CD1c-positive myeloid dendritic cell (primary cell): Measurements from ENCODE around the gene CENPI.
"Not testable (repeated sequence)": the region's sequence is repeated elsewhere in the genome, so short reads cannot be mapped to it uniquely, and the experiment has no call there.

Source experiments
- DNase-seq: peaks from one replicate; pipeline ENCODE4 v3.0.0-alpha.2; 2016; ENCODE audit errors: extremely low spot score

CENPI gene, protein sequence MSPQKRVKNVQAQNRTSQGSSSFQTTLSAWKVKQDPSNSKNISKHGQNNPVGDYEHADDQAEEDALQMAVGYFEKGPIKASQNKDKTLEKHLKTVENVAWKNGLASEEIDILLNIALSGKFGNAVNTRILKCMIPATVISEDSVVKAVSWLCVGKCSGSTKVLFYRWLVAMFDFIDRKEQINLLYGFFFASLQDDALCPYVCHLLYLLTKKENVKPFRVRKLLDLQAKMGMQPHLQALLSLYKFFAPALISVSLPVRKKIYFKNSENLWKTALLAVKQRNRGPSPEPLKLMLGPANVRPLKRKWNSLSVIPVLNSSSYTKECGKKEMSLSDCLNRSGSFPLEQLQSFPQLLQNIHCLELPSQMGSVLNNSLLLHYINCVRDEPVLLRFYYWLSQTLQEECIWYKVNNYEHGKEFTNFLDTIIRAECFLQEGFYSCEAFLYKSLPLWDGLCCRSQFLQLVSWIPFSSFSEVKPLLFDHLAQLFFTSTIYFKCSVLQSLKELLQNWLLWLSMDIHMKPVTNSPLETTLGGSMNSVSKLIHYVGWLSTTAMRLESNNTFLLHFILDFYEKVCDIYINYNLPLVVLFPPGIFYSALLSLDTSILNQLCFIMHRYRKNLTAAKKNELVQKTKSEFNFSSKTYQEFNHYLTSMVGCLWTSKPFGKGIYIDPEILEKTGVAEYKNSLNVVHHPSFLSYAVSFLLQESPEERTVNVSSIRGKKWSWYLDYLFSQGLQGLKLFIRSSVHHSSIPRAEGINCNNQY

DNA sequence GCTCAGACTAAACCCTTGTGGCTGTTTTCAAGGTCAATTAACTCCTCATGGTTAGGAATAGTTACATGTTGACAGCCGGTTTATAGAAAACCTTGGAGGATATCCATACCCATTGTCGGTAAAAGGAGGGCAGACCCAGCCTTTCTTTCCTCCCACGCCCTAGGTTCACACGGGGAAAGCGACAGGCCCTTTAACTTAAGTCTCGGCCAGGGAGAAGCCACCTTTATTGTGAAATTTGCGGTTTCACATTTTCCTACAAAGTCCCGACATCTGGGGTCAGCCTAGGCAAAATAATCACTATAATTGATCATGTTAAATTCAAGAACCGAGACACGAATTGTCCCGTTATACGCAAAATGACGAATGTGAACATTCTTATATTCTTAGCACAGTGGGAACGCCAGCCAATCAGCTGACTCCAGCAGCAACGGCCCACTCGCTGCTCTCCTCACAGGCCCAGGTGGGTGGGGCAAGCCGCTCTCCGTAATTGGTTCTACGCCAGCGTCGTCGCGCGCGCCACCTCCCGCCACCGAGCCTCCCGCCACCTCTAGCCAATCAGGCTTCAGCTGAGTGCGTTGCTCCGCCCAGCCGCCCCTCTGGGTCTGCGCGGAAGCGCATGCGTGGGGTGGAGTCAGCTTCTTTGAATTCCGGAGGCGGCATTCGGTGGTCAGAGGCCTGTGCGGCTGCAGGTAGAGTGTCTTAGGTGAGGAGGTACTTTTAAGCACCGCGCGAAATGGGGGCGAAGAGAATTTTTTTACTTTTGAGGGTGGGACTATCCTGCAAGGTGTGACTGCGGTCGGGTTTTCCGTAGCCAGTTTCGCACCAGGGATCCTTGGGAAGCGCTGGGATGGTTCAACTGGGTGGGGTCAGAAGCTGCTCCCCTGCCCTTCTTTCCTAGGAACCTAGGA lies at the start of gene CENPI:
Gene CENPI, plus strand, starts transcription at position 659 of the 908 bp plus-strand sequence. CDS start 2,867 bp downstream, outside the sequence.
- peak; percentile 94 for DNase-seq

DNA sequence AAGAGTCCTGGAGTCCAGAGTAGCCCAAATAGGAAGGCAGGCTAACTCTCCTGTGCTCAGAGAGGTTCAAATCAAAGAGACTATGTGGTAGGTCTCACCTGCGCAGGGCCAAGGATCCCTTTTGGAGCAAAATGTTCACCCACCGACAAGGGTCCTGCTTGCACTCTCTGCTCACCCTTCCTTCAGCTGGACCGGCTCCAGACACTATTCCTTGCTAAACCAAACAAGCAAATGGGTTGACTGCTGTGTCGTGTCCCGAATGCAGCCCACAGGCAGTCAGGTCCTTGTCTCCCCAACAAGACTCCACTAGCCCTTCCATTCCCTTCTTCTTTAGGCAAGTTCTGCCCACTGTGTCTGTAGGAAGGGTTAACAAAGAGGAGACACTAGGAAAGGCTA lies 46.9 kb upstream of the CENPI start:
- DNase-seq = no peak

DNA sequence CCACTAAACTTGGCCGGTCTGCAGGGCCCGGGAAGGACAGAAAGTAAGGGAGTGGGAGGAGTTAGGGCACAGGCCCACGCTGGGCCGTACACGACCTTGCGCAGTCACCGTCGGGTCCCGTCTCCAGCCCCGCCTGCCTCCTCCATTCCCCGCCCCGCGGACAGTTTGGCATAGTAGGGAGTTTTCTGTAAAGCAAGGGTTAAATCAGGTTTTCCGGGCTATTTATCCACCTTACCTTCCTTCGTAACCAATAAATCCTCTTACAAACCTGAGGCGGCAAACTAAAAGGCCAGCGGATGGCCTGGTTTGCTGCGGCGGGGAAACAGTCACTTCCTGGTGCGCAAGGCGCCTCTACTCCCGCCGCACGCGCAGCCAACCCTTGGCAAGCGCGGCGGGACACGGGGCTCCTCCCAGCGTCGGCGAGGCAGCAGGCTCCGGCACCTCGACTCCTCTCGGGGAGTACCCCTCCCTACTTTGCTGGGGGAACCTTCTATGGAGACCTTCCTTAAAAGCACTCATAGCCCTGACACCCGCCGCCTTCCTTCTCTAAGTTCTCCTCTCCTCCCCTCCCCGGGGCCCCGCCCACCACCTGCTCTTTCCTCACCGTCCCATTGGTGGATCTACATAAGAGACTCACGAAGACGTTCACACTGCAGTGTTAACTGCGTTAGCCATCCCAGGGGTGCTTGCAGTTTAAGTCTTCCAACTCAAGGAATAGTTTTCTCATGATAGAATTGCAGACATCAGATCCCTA lies 46.3 kb upstream of the CENPI start, which contains the start of gene TRMT2B:
Gene TRMT2B, minus strand, starts transcription at position 563 of the 754 bp plus-strand sequence. CDS start 9,822 bp downstream, outside the sequence.
- peak; percentile 82 for DNase-seq

DNA sequence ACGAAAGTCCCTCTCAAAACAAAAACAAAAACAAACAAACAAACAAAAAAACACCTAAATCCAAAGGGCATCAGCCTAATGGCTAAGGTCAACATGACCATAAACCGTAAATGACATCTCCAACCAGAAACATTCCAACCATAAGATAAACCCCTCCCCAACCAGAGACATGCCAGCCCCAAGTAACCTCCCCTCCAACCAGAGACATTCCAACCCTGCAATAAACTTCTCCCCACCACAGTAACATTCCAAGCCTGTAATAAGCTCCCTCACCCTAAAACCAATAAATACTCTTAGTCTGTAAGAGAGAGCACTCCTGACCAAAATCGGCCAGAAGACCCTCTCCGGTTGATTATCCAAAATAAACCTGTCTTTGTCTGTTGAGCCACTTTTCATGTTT lies 41.5 kb upstream of the CENPI start:
- DNase-seq = not testable (repeated sequence)

DNA sequence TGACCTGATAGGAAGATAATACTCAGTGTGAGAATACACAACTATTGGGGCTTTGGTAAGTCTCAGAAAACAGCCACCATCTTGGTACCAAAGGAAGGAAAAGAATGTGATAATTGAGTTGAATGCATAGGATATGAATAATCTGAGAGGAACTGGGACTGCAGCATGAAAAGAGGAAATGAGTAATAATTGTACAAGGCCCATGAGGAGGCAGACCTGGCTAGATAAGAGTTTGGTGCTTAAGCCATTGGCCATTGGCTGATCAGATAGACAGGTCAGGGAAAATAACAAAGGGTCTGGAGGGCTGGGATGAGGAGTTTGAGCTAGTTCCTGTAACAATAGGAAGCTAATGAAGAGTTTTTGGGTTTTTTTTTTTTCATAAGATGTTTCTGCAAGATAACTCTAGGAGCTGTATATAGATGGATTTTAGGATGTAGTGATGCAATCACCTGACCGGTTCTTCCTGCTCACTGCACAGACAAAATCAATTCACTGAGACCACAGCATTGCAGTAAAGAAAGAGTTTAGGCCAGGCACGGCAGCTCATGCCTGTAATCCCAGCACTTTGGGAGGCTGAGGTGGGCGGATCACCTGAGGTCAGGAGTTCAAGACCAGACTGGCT lies 40.8 kb upstream of the CENPI start:
- peak; percentile 19 for DNase-seq

DNA sequence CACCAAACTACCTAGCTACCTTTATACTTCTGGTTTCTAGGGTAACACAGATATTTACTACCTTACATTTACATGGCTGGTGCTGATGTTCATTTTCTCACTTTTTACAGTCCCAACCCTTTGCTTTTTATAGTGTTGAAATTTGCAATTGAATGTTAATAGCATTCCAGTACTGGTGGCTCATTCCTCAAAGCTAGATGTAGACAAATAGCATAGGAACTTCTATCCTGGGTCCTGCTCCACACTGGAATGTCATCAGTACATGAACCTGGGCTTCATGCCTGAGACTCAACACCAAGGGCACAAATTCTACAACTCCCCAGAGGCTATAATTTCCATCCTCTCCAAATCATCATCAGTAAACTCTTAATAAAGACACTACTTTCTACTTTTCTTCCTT lies 35.8 kb upstream of the CENPI start:
- no peak for DNase-seq

DNA sequence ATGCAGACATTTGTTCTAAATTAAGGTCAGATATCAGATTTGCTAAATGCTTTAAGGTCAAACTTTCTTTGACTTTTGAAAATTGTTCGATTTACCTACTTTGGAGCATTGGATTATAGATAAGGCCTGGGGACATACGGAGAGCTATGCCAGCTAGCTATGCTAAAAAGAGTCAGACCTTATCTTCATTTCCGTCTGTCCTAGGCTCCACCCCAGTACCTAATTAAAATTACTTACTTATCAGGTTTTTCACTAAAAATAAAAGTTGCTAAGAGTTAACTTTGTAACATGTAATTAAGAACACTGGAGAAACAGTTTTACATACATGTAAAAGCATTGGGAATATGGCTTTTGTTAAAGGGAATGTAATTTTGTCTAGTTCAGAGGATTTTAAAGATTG lies 26.4 kb upstream of the CENPI start:
- DNase-seq = no peak

DNA sequence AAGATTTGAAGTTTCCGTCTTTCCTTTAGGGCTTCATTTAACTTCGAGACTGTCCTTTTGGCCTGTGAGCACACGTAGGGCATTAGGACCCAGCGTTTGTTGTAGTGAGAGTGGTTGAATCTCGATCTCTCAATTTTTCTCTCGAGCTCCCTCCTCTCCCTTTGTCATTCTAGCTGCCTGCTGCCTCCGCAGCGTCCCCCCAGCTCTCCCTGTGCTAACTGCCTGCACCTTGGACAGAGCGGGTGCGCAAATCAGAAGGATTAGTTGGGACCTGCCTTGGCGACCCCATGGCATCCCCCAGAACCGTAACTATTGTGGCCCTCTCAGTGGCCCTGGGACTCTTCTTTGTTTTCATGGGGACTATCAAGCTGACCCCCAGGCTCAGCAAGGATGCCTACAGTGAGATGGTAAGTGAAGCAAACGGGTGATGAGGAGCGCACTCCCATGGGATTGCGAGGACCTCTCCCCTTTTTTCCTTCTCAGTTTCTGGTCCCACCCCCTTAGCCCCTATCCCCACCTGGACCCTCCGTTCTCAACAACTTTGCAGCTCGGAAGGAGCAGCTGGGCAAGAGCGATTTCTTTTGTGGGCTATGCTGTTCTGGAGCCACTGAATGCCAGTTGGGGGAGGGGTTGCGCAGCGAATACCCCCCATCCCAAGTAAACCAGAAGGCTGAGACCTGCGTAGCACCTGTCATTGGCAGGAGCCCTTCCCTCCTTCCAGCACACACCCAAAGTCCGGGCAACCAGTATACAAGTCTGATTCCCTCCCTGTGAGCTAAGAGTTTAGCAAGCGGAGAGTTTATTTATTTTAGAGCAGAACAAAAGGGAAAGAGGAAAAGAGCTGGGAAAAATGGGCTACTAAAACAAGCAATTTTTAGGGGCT lies 19.0 kb upstream of the CENPI start, which contains the start of gene TMEM35A:
Gene TMEM35A, plus strand, starts transcription at position 164 of the 883 bp plus-strand sequence. Its CDS starts 124 bp downstream, at position 288.
- no peak for DNase-seq

DNA sequence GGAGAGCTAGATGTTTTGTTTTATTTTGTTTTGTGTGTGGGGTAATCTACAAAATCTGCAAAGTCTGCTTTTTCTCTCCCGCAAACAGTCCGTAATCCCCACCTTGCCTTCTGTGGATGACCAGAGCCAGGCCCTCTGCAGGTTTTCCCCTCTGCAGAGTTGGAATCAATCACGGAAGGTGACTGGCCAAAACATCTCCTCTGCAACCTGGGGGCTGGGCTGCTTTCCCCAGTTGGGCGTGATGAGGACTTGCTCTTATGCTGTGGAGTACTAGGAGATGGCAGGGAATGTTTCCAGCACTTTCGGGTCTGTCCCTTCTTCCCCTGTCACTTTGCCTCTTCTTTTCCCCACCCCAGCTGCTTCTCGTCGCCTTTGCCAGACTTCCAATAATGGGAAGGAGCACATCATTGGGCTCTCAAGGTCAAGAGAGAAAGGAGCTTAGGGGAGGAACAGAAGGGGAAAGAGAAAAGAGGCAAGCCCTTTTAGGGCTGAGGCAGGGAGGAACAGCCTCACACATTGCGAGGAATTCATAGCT lies 18.2 kb upstream of the CENPI start:
- no peak for DNase-seq

DNA sequence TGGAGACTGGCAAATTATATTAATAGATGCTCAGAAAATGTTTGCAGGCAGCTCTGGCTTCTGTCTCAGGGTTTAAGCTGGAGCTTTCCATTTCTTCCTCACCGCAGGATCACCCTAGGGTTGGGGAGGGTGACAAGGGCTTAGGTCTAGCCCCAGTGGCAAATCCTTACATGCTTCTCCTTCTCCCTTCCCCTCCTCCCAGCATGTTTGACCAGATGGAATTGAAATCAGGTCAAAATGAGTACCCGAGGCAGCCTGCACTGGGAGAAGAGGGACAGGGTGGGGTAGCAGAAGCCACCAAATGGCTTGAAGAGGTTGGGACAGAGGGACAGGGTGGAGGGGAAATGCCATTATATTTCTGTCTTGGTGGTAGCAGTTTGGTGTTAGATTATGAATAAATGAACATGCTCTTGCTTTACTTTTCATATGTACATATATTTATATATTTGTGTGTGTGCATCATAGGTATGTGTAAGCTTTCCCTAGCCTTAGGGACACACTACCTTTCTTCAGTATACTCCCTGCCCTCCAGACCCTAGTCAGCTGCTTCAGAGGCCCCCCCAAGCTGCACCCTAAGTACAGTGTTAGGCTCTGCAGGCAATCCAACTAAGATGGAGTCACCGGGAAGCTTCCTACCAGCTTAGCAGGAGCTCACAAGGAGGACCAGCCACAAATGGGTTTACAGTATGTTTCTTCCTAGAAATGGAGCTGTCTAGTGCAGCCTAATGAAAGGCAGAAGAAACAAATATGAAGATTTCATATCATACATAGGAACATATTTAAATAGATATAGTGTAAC lies 17.5 kb upstream of the CENPI start:
- DNase-seq = no peak

DNA sequence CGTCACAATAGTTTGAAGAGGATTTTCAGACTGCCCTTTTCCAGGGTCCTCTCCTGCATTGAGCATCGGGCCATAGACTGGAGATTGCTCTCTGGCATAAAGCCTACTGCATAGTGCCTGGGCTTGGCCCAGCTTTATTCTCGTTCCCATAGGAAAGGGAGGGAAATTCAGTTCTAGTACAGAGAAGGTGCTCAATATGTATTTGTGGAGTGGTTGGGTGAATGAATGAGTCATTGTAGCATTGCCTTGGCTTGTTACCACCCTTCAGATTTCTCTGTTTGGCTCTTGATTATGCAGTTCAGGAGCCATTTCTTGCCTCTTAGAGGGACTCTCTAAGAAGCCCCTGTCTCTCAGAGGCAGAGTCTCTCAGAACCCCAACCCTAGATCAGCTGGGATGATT lies 16.8 kb upstream of the CENPI start:
- DNase-seq = no peak

DNA sequence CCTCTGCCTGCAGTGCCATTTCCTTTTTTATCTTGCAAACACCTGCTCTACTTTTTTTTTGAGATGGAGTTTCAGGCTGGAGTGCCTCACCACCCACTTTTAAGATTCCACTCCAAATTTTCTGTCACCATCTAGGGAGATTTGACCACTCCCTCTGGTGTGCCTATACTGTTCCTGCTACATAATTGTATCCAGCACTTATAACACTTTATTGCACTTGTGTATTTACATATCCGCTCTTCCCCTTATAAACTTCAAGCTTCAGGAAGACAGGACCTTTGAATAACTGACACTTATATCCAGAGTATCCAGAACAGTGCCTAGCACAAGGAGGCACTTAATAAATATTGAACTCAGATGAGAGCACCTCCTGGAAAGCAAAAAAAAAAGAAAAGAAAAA lies 6.2 kb upstream of the CENPI start:
- no peak for DNase-seq

DNA sequence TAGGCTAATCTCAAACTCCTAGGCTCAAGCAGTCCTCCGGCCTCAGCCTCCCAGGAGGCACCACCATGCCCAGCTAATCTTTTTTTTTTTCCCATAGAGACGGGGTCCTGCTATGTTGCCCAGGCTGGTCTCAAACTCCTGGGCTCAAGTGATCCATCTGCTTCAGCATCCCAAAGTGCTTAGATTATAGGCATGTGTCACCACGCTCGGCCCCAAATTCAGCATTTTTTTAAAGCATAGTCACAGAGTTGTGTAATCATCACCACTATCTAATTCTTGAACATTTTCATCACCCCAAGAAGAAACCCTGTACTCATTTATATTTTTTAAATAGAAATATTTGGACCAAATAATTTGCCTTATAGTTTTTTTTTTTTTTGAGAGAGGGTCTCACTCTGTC lies 10.3 kb downstream of the CENPI start:
- DNase-seq = no peak

DNA sequence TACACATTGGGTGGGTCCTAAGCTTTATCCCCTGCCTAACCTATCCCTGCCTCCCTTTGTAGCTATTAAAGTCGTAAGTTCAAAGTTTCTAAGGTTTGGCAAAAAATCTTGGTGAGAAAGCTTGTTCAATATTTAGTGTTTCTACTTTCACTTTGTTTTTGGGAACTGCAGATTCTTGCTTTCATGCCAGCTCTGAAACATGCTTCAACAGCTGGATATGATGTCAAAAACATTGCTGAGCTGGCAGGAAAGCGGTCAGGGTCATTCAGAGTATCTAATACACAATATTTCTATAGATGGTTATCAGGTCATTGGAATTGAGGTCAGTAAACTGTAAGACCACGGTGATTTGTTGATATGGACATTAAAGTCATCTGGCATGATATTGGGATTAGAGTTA lies 19.7 kb downstream of the CENPI start:
- no peak for DNase-seq

DNA sequence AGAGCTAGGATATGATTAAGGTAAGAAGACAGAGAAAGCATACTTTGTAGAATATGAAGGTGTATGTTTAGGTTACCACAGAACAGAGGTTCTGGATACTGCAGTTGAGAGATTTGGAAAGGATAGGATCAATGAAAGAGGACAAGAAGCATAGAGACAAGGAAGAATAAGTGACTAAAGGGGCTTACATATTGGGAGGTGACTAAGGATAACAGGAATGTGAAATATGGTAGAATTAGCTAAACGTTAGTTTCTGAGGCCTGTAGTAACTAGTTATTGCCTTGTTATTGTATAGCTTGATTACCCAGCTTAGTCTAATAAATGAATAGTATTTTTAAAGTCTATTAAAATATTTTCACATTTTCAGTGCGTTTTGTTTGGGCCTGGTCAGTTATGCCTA lies 38.2 kb downstream of the CENPI start:
- DNase-seq = no peak
